Activated B cell treated with CpG ODN at 0.5 μM for 24 hours (primary cell): ENCODE data around the gene WDR45. TPM values are rescaled to one million over a fixed set of nuclear protein-coding genes. Genes with fewer than 3 reads are reported as not detected.

Experiments
- ATAC-seq: fragments of 200-7000 bp; cut with Tn5 transposase; one replicate; pipeline ENCODE4 v1.10.0; 2021; ENCODE audit warnings: low read depth, mild to moderate bottlenecking, moderate library complexity
- CTCF ChIA-PET: fragments of 350-600 bp; sonication (Branson Sonifier 250); formaldehyde crosslinking; loops from one replicate; lab custom pipeline; 2021; ENCODE audit warnings: antibody characterized with exemption; lab: Charles Lee
- POLR2A ChIA-PET: fragments of 350-600 bp; sonication (Branson Sonifier 250); formaldehyde crosslinking; loops from one replicate; lab custom pipeline; 2021; ENCODE audit warnings: antibody characterized with exemption; lab: Charles Lee
- DNase-seq: peaks from one replicate; pipeline ENCODE4 v3.0.0; 2022
- H3K27ac Mint-ChIP-seq: one replicate; pipeline ENCODE4 v1.8.0; 2020; ENCODE audit warnings: mixed read lengths
- H3K27me3 Mint-ChIP-seq: one replicate; pipeline ENCODE4 v1.8.0; 2021; ENCODE audit warnings: mixed read lengths
- H3K36me3 Mint-ChIP-seq: one replicate; pipeline ENCODE4 v1.8.0; 2021; ENCODE audit warnings: low read depth, mixed read lengths
- H3K4me1 Mint-ChIP-seq: one replicate; pipeline ENCODE4 v1.8.0; 2021; ENCODE audit warnings: mixed read lengths
- H3K4me3 Mint-ChIP-seq: one replicate; pipeline ENCODE4 v1.8.0; 2020; ENCODE audit warnings: mild to moderate bottlenecking, mixed read lengths
- H3K9me3 Mint-ChIP-seq: one replicate; pipeline ENCODE4 v1.8.0; 2020; ENCODE audit warnings: mixed read lengths
- CTCF ChIP-seq: fragments of 200-600 bp; IDR thresholded peaks from one replicate; pipeline ENCODE4 v1.8.0; 2022; ENCODE audit warnings: antibody characterized with exemption, mild to moderate bottlenecking
- intact Hi-C: fragments of 100-400 bp; cut with micrococcal nuclease; formaldehyde crosslinking; loops from one replicate; pipeline ENCODE4 v1.15.1; 2024
- total RNA-seq: library from RNA; stranded (reverse); gene quantifications from 2 replicates; pipeline ENCODE4 v1.2.3, GENCODE V29; 2022

Gene WDR45
- total RNA-seq, 1 donor from 2014 or later: 55.8 TPM

GRCh38 chrX:49077941-49078340 is 1.7 kb downstream of the WDR45 start:
- peaks cover 20% of the 10 kb centered on the region for H3K36me3 Mint-ChIP-seq
- CTCF ChIA-PET: no interaction called here
- DNase-seq: no peak
- H3K27ac Mint-ChIP-seq: no peak overlapping the region
- no peaks in the 10 kb centered on the region for H3K9me3 Mint-ChIP-seq
- peaks cover 24% of the 10 kb centered on the region for H3K4me1 Mint-ChIP-seq
- H3K4me3 Mint-ChIP-seq: no peak overlapping the region
- POLR2A ChIA-PET: no interaction called here
- ATAC-seq: no peak
- no peaks in the 10 kb centered on the region for H3K27me3 Mint-ChIP-seq
- intact Hi-C loops: loop anchor here (5.0 to 10.0 kb wide), 2 partner anchors 89 to 273 kb away; partner anchors contain the start of gene HDAC6
- no peak for TF ChIP-seq CTCF

GRCh38 chrX:49075347-49075746 is 4.3 kb downstream of the WDR45 start:
- TF ChIP-seq CTCF: no peak
- Mint-ChIP-seq H3K36me3 (peaks cover 24% of the 10 kb centered on the region), H3K4me3 (no peak overlapping the region), H3K9me3 (no peaks in the 10 kb centered on the region), H3K27me3 (no peaks in the 10 kb centered on the region), H3K27ac (no peak overlapping the region), H3K4me1 (peaks cover 28% of the 10 kb centered on the region)
- intact Hi-C loops: loop anchor here (5.0 to 10.0 kb wide), 2 partner anchors 92 to 271 kb away; partner anchors contain the start of gene HDAC6
- no peak for DNase-seq
- ChIA-PET POLR2A (interaction anchor here (1.9 kb wide), 1 partner anchor 26 kb away, joined by 5 read pairs; no protein-coding TSS in a partner anchor), CTCF (no interaction called here)
- no peak for ATAC-seq

- ATAC-seq: peak; percentile 99
- Mint-ChIP-seq H3K27ac (peak within 1 kb of the TSS; percentile 72), H3K4me3 (peak within 1 kb of the TSS; percentile 84), H3K9me3 (no peaks in the 10 kb centered on the region), H3K36me3 (peaks cover 18% of the 10 kb centered on the region), H3K4me1 (peaks cover 23% of the 10 kb centered on the region), H3K27me3 (no peaks in the 10 kb centered on the region)
- intact Hi-C loops: loop anchor here (1.0 to 10.0 kb wide), 5 partner anchors 31 to 269 kb away; partner anchors contain the start of genes CCDC22, GPKOW, HDAC6 and TFE3
- DNase-seq: peak; percentile 76
- ChIA-PET POLR2A (interaction anchor here (1.4 to 1.9 kb wide), 2 partner anchors 27 to 32 kb away, joined by 3 to 5 read pairs; no protein-coding TSS in a partner anchor), CTCF (no interaction called here)
- TF ChIP-seq CTCF: no peak
Observed at GRCh38 chrX:49073601-49074575, 5.8 kb downstream of the WDR45 start, which contains the start of gene PRAF2. PRAF2 (minus strand) TSS chrX:49074002; CDS start chrX:49073987, 15 bp downstream.

- H3K27me3 Mint-ChIP-seq: no peaks in the 10 kb centered on the region
- CTCF ChIA-PET: no interaction called here
- no peak for ATAC-seq
- peaks cover 18% of the 10 kb centered on the region for H3K36me3 Mint-ChIP-seq
- peaks cover 17% of the 10 kb centered on the region for H3K4me1 Mint-ChIP-seq
- no peak for TF ChIP-seq CTCF
- intact Hi-C loops: loop anchor here (10.0 kb wide), 1 partner anchor 268 kb away; the partner anchor contains the start of gene HDAC6
- POLR2A ChIA-PET: no interaction called here
- no peaks in the 10 kb centered on the region for H3K9me3 Mint-ChIP-seq
- peak overlapping the region; percentile 12 for H3K27ac Mint-ChIP-seq
- H3K4me3 Mint-ChIP-seq: peak overlapping the region; percentile 84
- DNase-seq: no peak
Observed at GRCh38 chrX:49072712-49073095, 7.0 kb downstream of the WDR45 start.
